Left ventricle myocardium inferior (tissue), 1 donor: ENCODE data around the gene ACE. TPM values are rescaled to one million over a fixed set of nuclear protein-coding genes. Genes with fewer than 3 reads are reported as not detected.

ENCODE experiments used
- DNase-seq: peaks from one replicate; pipeline ENCODE4 v3.0.0-alpha.2; 2020
- H3K27ac ChIP-seq: fragments of 200-600 bp; replicated peaks from 2 replicates; pipeline ENCODE4 v1.8.0; 2021
- H3K27me3 ChIP-seq: fragments of 200-600 bp; 2 replicates; pipeline ENCODE4 v1.8.0; 2021; ENCODE audit warnings: low read depth
- H3K36me3 ChIP-seq: fragments of 200-600 bp; 2 replicates; pipeline ENCODE4 v1.8.0; 2021
- H3K4me1 ChIP-seq: fragments of 200-600 bp; 2 replicates; pipeline ENCODE4 v1.8.0; 2021
- H3K4me3 ChIP-seq: fragments of 200-600 bp; 2 replicates; pipeline ENCODE4 v1.8.0; 2021; ENCODE audit warnings: mild to moderate bottlenecking, moderate library complexity
- H3K9me3 ChIP-seq: fragments of 200-600 bp; replicated peaks from 2 replicates; pipeline ENCODE4 v1.8.0; 2021
- CTCF ChIP-seq: fragments of 200-600 bp; IDR thresholded peaks from 2 replicates; pipeline ENCODE4 v1.8.0; 2021; ENCODE audit warnings: antibody characterized with exemption, mild to moderate bottlenecking, borderline replicate concordance
- intact Hi-C: fragments of 100-400 bp; cut with micrococcal nuclease; formaldehyde crosslinking; loops from one replicate; pipeline ENCODE4 v1.11.0; 2022
- total RNA-seq: library from RNA; stranded (reverse); fragmentation: NEBNext Ultra II Directional; extraction: Animal tissue kit (Norgen Biotek cat#: 25700); gene quantifications from one replicate; pipeline ENCODE4 v1.2.1, GENCODE V29; 2021
- donor health status: DM: no; HTN: yes; CAD: no; lungs with severe emphysema.

Gene ACE
- total RNA-seq, 1 donor from 2014 or later, result 6.2 TPM

- no peak overlapping the region for H3K27ac ChIP-seq
- DNase-seq, result no peak
- intact Hi-C loops, result no loop called here
- no peak for TF ChIP-seq CTCF
- H3K36me3 ChIP-seq, result no peaks in the 10 kb centered on the region
- no peaks in the 10 kb centered on the region for H3K9me3 ChIP-seq
- no peak overlapping the region for H3K4me3 ChIP-seq
- H3K27me3 ChIP-seq, result no peaks in the 10 kb centered on the region
- no peaks in the 10 kb centered on the region for H3K4me1 ChIP-seq
Measured at GRCh38 chr17:63494300-63494928, 17.6 kb downstream of the ACE start.

- Histone ChIP-seq H3K27ac (no peak overlapping the region), H3K4me1 (no peaks in the 10 kb centered on the region), H3K4me3 (no peak overlapping the region), H3K9me3 (no peaks in the 10 kb centered on the region), H3K27me3 (no peaks in the 10 kb centered on the region), H3K36me3 (no peaks in the 10 kb centered on the region)
- intact Hi-C loops, result no loop called here
- no peak for TF ChIP-seq CTCF
- no peak for DNase-seq
Measured at GRCh38 chr17:63495491-63495890, 18.6 kb downstream of the ACE start.

- no peak for TF ChIP-seq CTCF
- no peak for DNase-seq
- Histone ChIP-seq H3K4me1 (no peaks in the 10 kb centered on the region), H3K4me3 (no peak overlapping the region), H3K27ac (no peak overlapping the region), H3K36me3 (no peaks in the 10 kb centered on the region), H3K27me3 (peaks cover 5% of the 10 kb centered on the region), H3K9me3 (no peaks in the 10 kb centered on the region)
- intact Hi-C loops, result no loop called here
Measured at GRCh38 chr17:63496177-63496576, 19.3 kb downstream of the ACE start.

GRCh38 chr17:63496663-63497400, 20.0 kb downstream of the ACE start:
- H3K36me3 ChIP-seq, result no peaks in the 10 kb centered on the region
- peaks cover 10% of the 10 kb centered on the region for H3K27me3 ChIP-seq
- no peak for TF ChIP-seq CTCF
- no peaks in the 10 kb centered on the region for H3K9me3 ChIP-seq
- H3K4me1 ChIP-seq, result no peaks in the 10 kb centered on the region
- no peak overlapping the region for H3K27ac ChIP-seq
- H3K4me3 ChIP-seq, result no peak overlapping the region
- no peak for DNase-seq
- intact Hi-C loops, result no loop called here

GRCh38 chr17:63497708-63498483, 21.0 kb downstream of the ACE start:
- Histone ChIP-seq H3K4me3 (no peak overlapping the region), H3K27me3 (peaks cover 15% of the 10 kb centered on the region), H3K9me3 (no peaks in the 10 kb centered on the region), H3K36me3 (no peaks in the 10 kb centered on the region), H3K27ac (no peak overlapping the region), H3K4me1 (no peaks in the 10 kb centered on the region)
- DNase-seq, result no peak
- intact Hi-C loops, result no loop called here
- peak; percentile 17 for TF ChIP-seq CTCF
